Kidney (tissue), 14 donors: ENCODE results near the gene IGSF23. TPM values are rescaled to one million over a fixed set of nuclear protein-coding genes. Genes with fewer than 3 reads are reported as not detected.

Source experiments
- DNase-seq, 5 donors: peaks; one replicate each; pipeline ENCODE4 v3.0.0-alpha.2; 2013 to 2020
- FAIRE-seq: peaks from 2 replicates; lab custom pipeline; 2012; peaks lifted over from hg19 to GRCh38; lab: Jason Lieb, UNC
- H3K27ac ChIP-seq, 2 donors: one replicate each; pipeline ENCODE4 v1.7.0; 2013; ENCODE audit warnings: low read depth in 2 of 2, low read length in 2 of 2, inconsistent platforms in 1 of 2
- H3K27me3 ChIP-seq: one replicate; pipeline ENCODE4 v1.7.1; 2013; ENCODE audit warnings: low read length, inconsistent platforms; ENCODE audit not compliant: control insufficient read depth, insufficient read depth
- H3K36me3 ChIP-seq, 3 donors: one replicate each; pipeline versions ENCODE4 v1.7.0 to v1.7.1; 2013; ENCODE audit warnings: low read length in 3 of 3, control low read depth in 1 of 3, inconsistent platforms in 1 of 3; ENCODE audit not compliant: insufficient read depth in 3 of 3, control insufficient read depth in 2 of 3
- H3K4me1 ChIP-seq, 3 donors: one replicate each; pipeline versions ENCODE4 v1.7.0 to v1.7.1; 2013; ENCODE audit warnings: low read length in 3 of 3, inconsistent platforms in 1 of 3, low read depth in 1 of 3; ENCODE audit not compliant: control insufficient read depth in 2 of 3, insufficient read depth in 2 of 3
- H3K4me3 ChIP-seq, 3 donors: one replicate each; pipeline versions ENCODE4 v1.7.0 to v1.8.1; 2013; ENCODE audit warnings: low read length in 3 of 3, control low read depth in 1 of 3, inconsistent platforms in 1 of 3
- H3K9ac ChIP-seq, 3 donors: one replicate each; pipeline versions ENCODE4 v1.7.0 to v1.7.1; 2013; ENCODE audit warnings: low read length in 3 of 3, control low read depth in 1 of 3, inconsistent platforms in 1 of 3
- H3K9me3 ChIP-seq, 3 donors: one replicate each; pipeline versions ENCODE4 v1.7.0 to v1.7.1; 2013; ENCODE audit warnings: low read length in 3 of 3, control low read depth in 1 of 3, inconsistent platforms in 1 of 3; ENCODE audit not compliant: control insufficient read depth in 2 of 3, insufficient read depth in 1 of 3
- CTCF ChIP-seq: IDR thresholded peaks from 3 replicates; pipeline ENCODE4 v1.5.1; 2012; ENCODE audit warnings: mild to moderate bottlenecking, moderate library complexity, borderline replicate concordance; ENCODE audit not compliant: insufficient read depth; ENCODE audit errors: extremely low read depth
- intact Hi-C: fragments of 100-400 bp; cut with DNase I; formaldehyde crosslinking; loops from one replicate; pipeline ENCODE4 v1.11.1; 2022
- polyA plus RNA-seq: library from polyadenylated mRNA; stranded (reverse); fragments of 350-450 nt; fragmentation: Illumina TruSeq; extraction: RNeasy Lipid Tissue Mini Kit (QIAGEN cat#74804); gene quantifications from one replicate; pipeline ENCODE4 v1.2.3, GENCODE V29; 2014; ENCODE audit warnings: low read depth, low replicate concordance; ENCODE audit not compliant: insufficient read depth
- total RNA-seq: library from RNA; stranded (reverse); fragmentation: NEBNext Ultra II Directional; extraction: Animal tissue kit (Norgen Biotek cat#: 25700); gene quantifications from one replicate; pipeline ENCODE4 v1.2.1, GENCODE V29; 2021
- donor health status: control.
- donor health status: control.
- donor health status: control.
- donor health status: control.
- donor health status: control.
- donor health status: DM: yes; HTN: yes; CAD: no.
- donor health status: Normal renal cell carcinoma (clear cell type).

IGSF23 gene
- total and polyA plus RNA-seq, 2 donors from 2014 or later: not detected

GRCh38 chr19:44581288-44581687 is 32.1 kb upstream of the IGSF23 start:
- DNase-seq: no peak
- Histone ChIP-seq H3K9me3 (no peaks in the 10 kb centered on the region), H3K4me1 (no peaks in the 10 kb centered on the region), H3K9ac (no peak overlapping the region), H3K4me3 (no peak overlapping the region), H3K36me3 (no peaks in the 10 kb centered on the region), H3K27me3 (no peaks in the 10 kb centered on the region), H3K27ac (no peak overlapping the region)
- intact Hi-C loops: no loop called here
- FAIRE-seq: no peak
- no peak for TF ChIP-seq CTCF

- H3K36me3 ChIP-seq: no peaks in the 10 kb centered on the region
- intact Hi-C loops: no loop called here
- FAIRE-seq (no peak), DNase-seq (peak in 3 of 5 donors; percentile 34 to 54 (median 46))
- no peak overlapping the region for H3K9ac ChIP-seq
- H3K27ac ChIP-seq: no peak overlapping the region
- no peaks in the 10 kb centered on the region for H3K27me3 ChIP-seq
- H3K9me3 ChIP-seq: no peaks in the 10 kb centered on the region
- H3K4me3 ChIP-seq: no peak overlapping the region
- peak; percentile 47 for TF ChIP-seq CTCF
- no peaks in the 10 kb centered on the region for H3K4me1 ChIP-seq
Measured at GRCh38 chr19:44582581-44583265, 30.6 kb upstream of the IGSF23 start.

DNA sequence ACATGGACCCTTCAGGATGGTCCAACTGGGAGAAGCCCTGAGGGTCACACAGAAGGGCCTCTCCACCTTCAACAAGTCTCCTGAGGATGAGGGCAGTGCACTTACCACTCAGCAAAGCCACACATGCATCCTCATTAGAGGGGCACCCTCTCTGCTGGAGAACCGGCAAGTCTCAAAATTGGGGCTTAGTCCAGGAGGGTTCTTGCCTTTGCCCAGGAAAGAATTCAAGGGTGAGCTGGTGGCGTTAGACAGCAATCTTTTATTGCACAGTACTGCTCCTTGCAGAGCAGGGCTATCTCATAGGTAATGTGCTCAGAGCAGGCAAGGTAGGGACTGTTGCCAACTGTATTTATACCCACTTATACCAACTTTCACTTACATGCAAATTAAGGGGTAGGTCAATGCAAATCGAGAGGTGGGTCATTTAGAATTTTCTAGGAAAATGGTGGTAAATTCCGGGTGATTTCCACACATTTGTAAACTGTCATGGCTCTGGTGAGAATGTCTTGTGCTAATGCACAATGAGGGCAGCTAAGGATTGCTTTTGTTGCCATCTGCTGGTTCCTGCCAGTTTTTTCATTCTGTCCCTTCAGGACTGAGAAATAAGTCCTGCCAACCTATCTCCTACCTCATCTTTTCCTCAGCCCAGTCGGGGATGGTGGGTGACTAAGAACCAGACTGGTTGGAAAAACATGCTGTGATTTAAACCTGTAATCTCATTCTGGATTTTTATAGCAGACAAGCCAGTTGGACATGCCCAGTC is 27.8 kb upstream of the IGSF23 start:
- Histone ChIP-seq H3K36me3 (no peaks in the 10 kb centered on the region), H3K4me1 (no peaks in the 10 kb centered on the region), H3K9me3 (no peaks in the 10 kb centered on the region), H3K27me3 (no peaks in the 10 kb centered on the region), H3K27ac (no peak overlapping the region), H3K9ac (no peak overlapping the region), H3K4me3 (no peak overlapping the region)
- FAIRE-seq (no peak), DNase-seq (no peak)
- no peak for TF ChIP-seq CTCF
- intact Hi-C loops: no loop called here
